ENCODE results near the gene VPS39. TPM values are rescaled to one million over a fixed set of nuclear protein-coding genes. Genes with fewer than 3 reads are reported as not detected.

VPS39 gene
- total RNA-seq, 1 donor from 2014 or later = 66.9 TPM

DNA sequence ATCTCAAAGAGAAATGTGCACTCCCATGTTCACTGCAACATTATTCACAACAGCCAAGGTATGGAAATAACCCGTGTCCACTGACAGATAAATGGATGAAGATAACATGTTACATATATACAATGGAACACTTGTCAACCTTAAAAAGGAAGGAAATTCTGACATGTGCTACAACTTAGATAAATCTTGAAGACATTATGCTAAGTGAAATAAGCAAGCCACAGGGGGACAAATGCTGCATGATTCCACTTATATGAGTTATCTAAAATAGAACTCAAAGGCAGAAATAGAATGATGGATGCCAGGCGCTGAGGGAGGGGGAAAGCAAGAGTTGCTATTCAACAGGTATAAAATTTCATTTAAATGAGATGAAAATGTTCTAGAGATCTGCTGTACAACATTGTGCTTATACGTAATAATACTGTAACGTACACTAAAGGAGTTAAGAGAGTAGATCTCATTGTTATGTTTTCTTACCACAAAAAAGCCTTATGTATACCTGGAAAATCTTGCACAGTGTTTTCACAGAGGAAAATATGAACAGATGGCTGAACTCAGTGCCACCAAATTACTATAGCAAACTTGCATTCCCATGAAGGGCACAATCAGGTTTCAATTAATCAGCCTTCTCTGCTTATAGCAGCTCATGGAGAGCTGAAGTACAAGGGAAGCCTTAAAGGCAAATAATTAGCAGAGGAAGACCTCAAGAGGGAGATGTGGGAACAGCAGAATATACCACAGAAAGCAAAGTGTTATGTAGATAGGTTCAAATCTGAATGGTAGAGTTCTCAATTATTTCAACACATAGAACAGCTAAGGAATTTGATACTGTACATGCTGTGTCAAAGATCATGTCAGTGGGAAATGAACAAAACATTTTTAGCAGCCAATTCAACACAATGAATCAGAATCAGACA, 8.1 kb upstream of the VPS39 start:
- Histone ChIP-seq H3K79me2 (ENCODE audit: low read depth) (no peaks in the 10 kb centered on the region), H3K36me3 (peaks cover 19% of the 10 kb centered on the region), H4K20me1 (ENCODE audit: low read depth) (no peaks in the 10 kb centered on the region), H3K4me1 (no peaks in the 10 kb centered on the region), H3F3A (ENCODE audit: low read depth) (no peaks in the 10 kb centered on the region), H3K4me3 (no peak overlapping the region), H3K9ac (no peak overlapping the region), H3K27ac (no peak overlapping the region), H3K27me3 (no peaks in the 10 kb centered on the region), H3K9me3 (ENCODE audit: low read depth) (no peaks in the 10 kb centered on the region), H3K4me2 (no peak overlapping the region), H2AFZ (replicated peaks) (no peak overlapping the region)
- Mint-ChIP-seq H3K4me3 (no peak overlapping the region), H3K4me1 (no peaks in the 10 kb centered on the region), H3K36me3 (peaks cover 18% of the 10 kb centered on the region), H3K9me3 (no peaks in the 10 kb centered on the region), H3K27ac (no peak overlapping the region), H3K27me3 (ENCODE audit: insufficient read depth, low read depth) (no peaks in the 10 kb centered on the region)
- no peak for DNase-seq (ENCODE audit: low spot score)
- TF ChIP-seq EZH2 (IDR thresholded peaks at IDR 0.05) = no peak
- no peak for TF ChIP-seq EZH2phosphoT487 (IDR thresholded peaks at IDR 0.05)
- no peak for TF ChIP-seq CTCF (IDR thresholded peaks at IDR 0.05)

GRCh38 chr15:42214600-42214999, 6.5 kb upstream of the VPS39 start:
- Histone ChIP-seq H3K36me3 (peaks cover 24% of the 10 kb centered on the region), H3K4me1 (no peaks in the 10 kb centered on the region), H3K27ac (no peak overlapping the region), H3K79me2 (ENCODE audit: low read depth) (no peaks in the 10 kb centered on the region), H3K9ac (no peak overlapping the region), H4K20me1 (ENCODE audit: low read depth) (no peaks in the 10 kb centered on the region), H3K9me3 (ENCODE audit: low read depth) (no peaks in the 10 kb centered on the region), H2AFZ (replicated peaks) (no peak overlapping the region), H3K4me2 (no peak overlapping the region), H3K4me3 (no peak overlapping the region), H3F3A (ENCODE audit: low read depth) (peaks cover 11% of the 10 kb centered on the region), H3K27me3 (no peaks in the 10 kb centered on the region)
- no peaks in the 10 kb centered on the region for H3K4me1 Mint-ChIP-seq
- H3K9me3 Mint-ChIP-seq = no peaks in the 10 kb centered on the region
- H3K27ac Mint-ChIP-seq = peak overlapping the region; percentile 38
- TF ChIP-seq CTCF (IDR thresholded peaks at IDR 0.05) = no peak
- no peak overlapping the region for H3K4me3 Mint-ChIP-seq
- peaks cover 20% of the 10 kb centered on the region for H3K36me3 Mint-ChIP-seq
- DNase-seq (ENCODE audit: low spot score) = no peak
- no peaks in the 10 kb centered on the region for H3K27me3 Mint-ChIP-seq (ENCODE audit: insufficient read depth, low read depth)

GRCh38 chr15:42213511-42213910, 5.4 kb upstream of the VPS39 start:
- Mint-ChIP-seq H3K4me1 (no peaks in the 10 kb centered on the region), H3K36me3 (peaks cover 16% of the 10 kb centered on the region), H3K27ac (no peak overlapping the region), H3K9me3 (no peaks in the 10 kb centered on the region), H3K27me3 (ENCODE audit: insufficient read depth, low read depth) (no peaks in the 10 kb centered on the region), H3K4me3 (no peak overlapping the region)
- H3K9me3 ChIP-seq (ENCODE audit: low read depth) = no peaks in the 10 kb centered on the region
- DNase-seq (ENCODE audit: low spot score) = no peak
- H3K27ac ChIP-seq = no peak overlapping the region
- no peak for TF ChIP-seq EZH2phosphoT487 (IDR thresholded peaks at IDR 0.05)
- TF ChIP-seq EZH2 (IDR thresholded peaks at IDR 0.05) = no peak
- no peak for TF ChIP-seq CTCF (IDR thresholded peaks at IDR 0.05)
- no peaks in the 10 kb centered on the region for H3K4me1 ChIP-seq
- no peaks in the 10 kb centered on the region for H3K27me3 ChIP-seq
- no peak overlapping the region for H2AFZ ChIP-seq (replicated peaks)
- H3F3A ChIP-seq (ENCODE audit: low read depth) = peaks cover 22% of the 10 kb centered on the region
- H3K9ac ChIP-seq = no peak overlapping the region
- H3K79me2 ChIP-seq (ENCODE audit: low read depth) = no peaks in the 10 kb centered on the region
- H3K4me3 ChIP-seq = no peak overlapping the region
- peaks cover 24% of the 10 kb centered on the region for H3K36me3 ChIP-seq
- no peaks in the 10 kb centered on the region for H4K20me1 ChIP-seq (ENCODE audit: low read depth)
- no peak overlapping the region for H3K4me2 ChIP-seq
